ENCODE data around the gene ZSCAN5B.
"Not testable (repeated sequence)": the region's sequence is repeated elsewhere in the genome, so short reads cannot be mapped to it uniquely, and the experiment has no call there.

Gene ZSCAN5B

GRCh38 chr19:56176310-56176709 lies 21.3 kb downstream of the ZSCAN5B start:
- not testable (repeated sequence) for DNase-seq (ENCODE audit: low spot score)

GRCh38 chr19:56175861-56176307 lies 21.7 kb downstream of the ZSCAN5B start, which contains the start of gene GALP:
TSS of gene GALP (plus strand) at chr19:56176008. CDS start at chr19:56177109, 1,101 bp downstream.
- not testable (repeated sequence) for DNase-seq (ENCODE audit: low spot score)

GRCh38 chr19:56174550-56174949 lies 23.0 kb downstream of the ZSCAN5B start:
- DNase-seq (ENCODE audit: low spot score): no peak

- DNase-seq (ENCODE audit: low spot score): no peak
Observed at GRCh38 chr19:56174086-56174485, 23.5 kb downstream of the ZSCAN5B start.

- DNase-seq (ENCODE audit: low spot score): no peak
Observed at GRCh38 chr19:56170261-56170660, 27.3 kb downstream of the ZSCAN5B start.

GRCh38 chr19:56167064-56167578 lies 30.5 kb downstream of the ZSCAN5B start:
- no peak for DNase-seq (ENCODE audit: low spot score)

GRCh38 chr19:56163097-56163496 lies 34.5 kb downstream of the ZSCAN5B start:
- no peak for DNase-seq (ENCODE audit: low spot score)

GRCh38 chr19:56162258-56162657 lies 35.3 kb downstream of the ZSCAN5B start:
- no peak for DNase-seq (ENCODE audit: low spot score)

GRCh38 chr19:56161534-56161933 lies 36.0 kb downstream of the ZSCAN5B start:
- no peak for DNase-seq (ENCODE audit: low spot score)

- no peak for DNase-seq (ENCODE audit: low spot score)
Observed at GRCh38 chr19:56159622-56160271, 37.8 kb downstream of the ZSCAN5B start.

GRCh38 chr19:56159009-56159559 lies 38.5 kb downstream of the ZSCAN5B start:
- DNase-seq (ENCODE audit: low spot score): no peak

GRCh38 chr19:56158170-56158757 lies 39.3 kb downstream of the ZSCAN5B start:
- no peak for DNase-seq (ENCODE audit: low spot score)

- DNase-seq (ENCODE audit: low spot score): no peak
Observed at GRCh38 chr19:56156768-56157167, 40.8 kb downstream of the ZSCAN5B start.

- no peak for DNase-seq (ENCODE audit: low spot score)
Observed at GRCh38 chr19:56155124-56155687, 42.4 kb downstream of the ZSCAN5B start.

GRCh38 chr19:56153507-56153906 lies 44.1 kb downstream of the ZSCAN5B start:
- no peak for DNase-seq (ENCODE audit: low spot score)

GRCh38 chr19:56152644-56153043 lies 44.9 kb downstream of the ZSCAN5B start:
- no peak for DNase-seq (ENCODE audit: low spot score)

- DNase-seq (ENCODE audit: low spot score): no peak
Observed at GRCh38 chr19:56150358-56150757, 47.2 kb downstream of the ZSCAN5B start.

GRCh38 chr19:56149656-56150038 lies 47.9 kb downstream of the ZSCAN5B start:
- no peak for DNase-seq (ENCODE audit: low spot score)

GRCh38 chr19:56148955-56149655 lies 48.5 kb downstream of the ZSCAN5B start:
- DNase-seq (ENCODE audit: low spot score): not testable (repeated sequence)

GRCh38 chr19:56148096-56148495 lies 49.5 kb downstream of the ZSCAN5B start:
- no peak for DNase-seq (ENCODE audit: low spot score)

GRCh38 chr19:56147307-56147706 lies 50.3 kb downstream of the ZSCAN5B start:
- DNase-seq (ENCODE audit: low spot score): no peak

GRCh38 chr19:56146904-56147303 lies 50.7 kb downstream of the ZSCAN5B start:
- no peak for DNase-seq (ENCODE audit: low spot score)
